RPMI7951 (cell line): ENCODE measurements around the gene CA10. TPM values are rescaled to one million over a fixed set of nuclear protein-coding genes. Genes with fewer than 3 reads are reported as not detected.

ENCODE experiments used
- DNase-seq: peaks from one replicate; pipeline ENCODE4 v3.0.0-alpha.2; 2012; ENCODE audit warnings: low read depth
- total RNA-seq: library from RNA; depleted of rRNA; stranded (reverse); fragments of >200 nt; shearing (Covaris generic); gene quantifications from 2 replicates; pipeline ENCODE4 v1.2.3, GENCODE V29; 2014

Gene CA10
- total RNA-seq, 1 experiment from 2014 or later, result not detected

DNA sequence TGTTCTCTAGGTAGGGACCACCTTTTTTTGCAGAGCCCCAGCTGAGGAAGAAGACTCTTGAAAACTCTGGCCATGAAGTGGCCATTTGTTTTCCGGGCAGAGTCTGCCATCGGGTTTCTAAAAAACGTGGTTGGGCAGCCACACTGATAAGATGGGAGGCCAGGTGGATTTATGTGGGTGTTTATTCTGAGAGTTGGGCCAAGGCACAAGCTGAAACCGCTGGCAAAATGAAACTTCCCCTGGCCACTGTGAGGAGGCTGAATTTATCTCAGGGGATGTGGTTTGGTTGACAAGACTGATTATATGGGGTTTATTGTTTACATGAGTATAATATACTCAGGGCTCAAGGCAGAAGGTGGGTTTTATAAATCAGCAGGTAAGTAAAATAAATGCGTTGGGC lies 476.4 kb downstream of the CA10 start:
- no peak for DNase-seq

DNA sequence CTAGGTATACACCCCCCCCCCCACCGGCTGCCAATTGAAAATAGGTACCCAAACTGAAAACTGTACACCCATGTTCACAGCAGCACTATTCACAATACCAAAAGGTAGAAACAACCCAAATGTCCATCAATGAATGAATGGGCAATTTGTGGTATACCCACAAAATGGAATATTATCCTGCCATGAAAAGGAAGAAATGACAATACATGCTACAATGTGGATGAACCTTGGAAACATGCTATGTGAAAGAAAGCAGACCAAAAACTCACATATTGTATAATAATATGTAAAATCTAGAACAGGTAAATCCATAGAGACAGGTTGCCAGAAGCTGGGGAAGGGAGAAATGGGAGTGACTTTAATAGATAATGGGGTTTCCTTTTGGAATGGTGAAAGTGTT lies 480.6 kb downstream of the CA10 start:
- DNase-seq, result no peak

DNA sequence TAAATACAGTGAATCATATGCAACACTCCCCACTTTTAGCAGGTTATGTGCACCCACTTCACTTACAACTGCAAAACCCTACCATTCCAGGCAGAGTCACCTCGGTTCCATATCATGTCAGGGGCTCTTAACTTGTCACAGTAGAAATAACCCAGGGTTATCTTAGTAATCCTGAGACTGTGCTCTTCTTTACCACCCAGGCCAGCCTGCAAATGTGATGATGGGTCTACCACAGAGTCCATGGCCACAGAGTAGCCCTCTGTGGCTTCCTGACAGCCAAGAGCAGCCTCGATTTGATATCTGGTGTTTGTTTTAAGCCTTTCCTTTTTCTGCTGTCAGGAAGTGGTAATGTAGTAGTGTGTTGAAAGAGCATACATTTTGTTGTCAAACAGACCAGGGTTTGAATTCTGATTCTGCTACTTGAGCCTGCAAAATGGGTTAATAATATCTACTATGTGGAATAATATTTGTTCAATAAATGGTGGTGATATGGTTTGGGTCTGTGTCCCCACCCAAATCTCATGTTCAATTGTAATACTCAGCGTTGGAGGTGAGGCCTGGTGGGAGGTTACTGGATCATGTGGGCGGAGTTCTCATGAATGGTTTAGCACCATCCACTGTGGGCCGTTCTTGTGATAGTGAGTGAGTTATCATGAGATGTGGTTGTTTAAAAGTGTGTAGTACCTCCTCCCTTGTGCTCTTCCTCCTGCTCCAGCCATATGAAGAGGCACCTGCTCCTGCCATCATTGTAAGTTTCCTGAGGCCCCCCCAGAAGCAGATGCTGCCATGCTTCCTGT lies 481.6 kb downstream of the CA10 start:
- no peak for DNase-seq

DNA sequence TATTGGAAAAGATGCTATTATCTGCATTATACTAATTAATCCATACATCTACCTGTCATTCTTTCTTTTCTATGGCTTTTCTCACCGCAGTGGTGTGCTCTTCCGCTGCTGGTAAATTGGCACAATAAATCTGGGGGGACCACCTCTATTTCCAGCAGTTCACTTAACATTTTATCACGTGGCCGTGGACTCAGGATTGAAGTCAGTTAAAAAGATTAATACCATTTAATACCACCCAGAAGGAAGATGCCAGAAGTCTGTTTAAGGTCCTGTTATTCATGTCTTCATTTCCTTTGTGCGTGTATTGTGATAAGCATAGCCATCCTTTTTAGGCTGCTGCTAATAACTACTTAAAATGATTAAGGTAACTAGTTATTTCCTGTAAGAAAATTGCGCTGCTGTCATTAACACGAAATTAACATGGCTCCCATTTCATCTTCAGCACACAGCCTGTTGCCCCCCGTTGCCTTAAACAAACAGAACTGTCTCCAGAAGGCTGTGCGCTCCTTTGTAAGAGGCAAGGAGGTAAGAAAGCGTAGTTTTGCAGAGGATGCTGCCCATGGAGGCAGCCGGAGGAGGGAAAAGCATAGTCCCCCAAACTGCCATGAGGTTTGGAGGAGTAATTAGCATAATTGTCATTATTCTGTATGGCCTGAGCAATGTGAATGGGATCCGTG lies 483.8 kb downstream of the CA10 start:
- no peak for DNase-seq

DNA sequence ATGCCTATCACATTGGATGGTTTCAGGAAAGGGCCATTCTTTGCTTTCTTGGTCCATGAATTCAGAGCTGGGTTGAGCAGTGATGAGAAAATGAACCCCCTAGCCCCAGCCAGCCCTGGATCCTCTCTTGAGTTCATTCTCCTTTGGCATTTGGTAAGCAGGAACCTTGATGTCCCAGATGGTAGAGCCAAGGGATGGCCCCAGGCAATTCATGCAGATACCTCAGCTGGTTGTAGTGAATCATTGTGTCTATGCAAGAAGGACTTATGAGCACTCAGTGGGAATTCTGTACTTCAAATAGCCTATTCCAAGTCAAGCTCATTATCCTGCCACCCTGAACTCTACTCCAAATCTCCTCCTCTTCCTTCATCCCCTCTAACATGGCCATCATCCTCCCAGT lies 485.4 kb downstream of the CA10 start:
- DNase-seq, result peak; percentile 8

DNA sequence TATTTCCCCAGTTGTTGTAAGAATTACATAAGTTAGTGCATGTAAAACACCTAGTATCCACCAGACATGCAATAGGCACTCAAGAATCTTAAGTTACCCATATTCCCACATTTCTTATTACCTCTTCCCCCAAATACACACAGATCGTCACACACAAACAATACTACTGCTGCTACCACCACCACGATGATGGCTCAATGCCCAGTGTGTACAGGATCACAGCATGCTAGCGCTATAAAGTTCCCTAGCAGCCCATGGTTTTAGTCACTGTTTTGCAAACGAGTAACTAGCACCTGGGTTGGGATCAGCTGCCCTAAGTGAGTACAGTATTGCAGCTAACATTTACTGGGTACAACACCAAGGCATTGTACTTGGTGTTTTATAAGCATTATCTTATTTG lies 486.4 kb downstream of the CA10 start:
- no peak for DNase-seq

DNA sequence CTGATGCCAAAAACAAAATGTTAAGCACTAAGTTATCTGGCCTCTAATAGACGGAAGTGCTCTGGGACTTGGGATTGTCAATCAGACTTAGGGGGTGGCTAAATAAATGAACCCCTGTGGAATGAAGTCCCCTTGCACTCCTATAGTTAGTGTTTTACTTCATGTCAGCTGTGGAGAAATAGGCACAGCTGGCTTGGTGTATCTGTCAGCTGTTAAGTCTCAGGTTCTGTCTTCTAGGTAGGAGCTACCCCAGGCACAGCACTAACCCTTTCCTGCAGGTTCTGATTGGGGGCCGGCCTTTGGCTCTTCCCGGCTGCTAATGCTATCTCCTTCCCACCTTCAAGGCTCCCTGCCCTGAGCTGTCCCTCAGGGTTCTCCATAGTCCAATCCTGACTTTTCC lies 487.6 kb downstream of the CA10 start:
- no peak for DNase-seq

DNA sequence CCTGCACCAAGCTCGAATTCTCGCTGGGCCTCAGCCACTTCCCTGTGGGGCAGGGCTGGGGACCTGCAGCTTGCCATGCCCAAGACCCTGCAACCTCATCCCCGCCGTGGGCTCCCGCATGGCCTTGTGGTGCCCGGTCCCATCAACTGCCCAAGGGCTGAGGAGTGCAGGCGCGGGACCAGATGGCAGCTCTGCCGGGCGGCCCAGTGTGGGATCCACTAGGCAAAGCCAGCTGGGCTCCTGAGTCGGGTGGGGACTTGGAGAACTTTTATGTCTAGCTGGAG lies 489.6 kb downstream of the CA10 start:
- DNase-seq, result no peak

DNA sequence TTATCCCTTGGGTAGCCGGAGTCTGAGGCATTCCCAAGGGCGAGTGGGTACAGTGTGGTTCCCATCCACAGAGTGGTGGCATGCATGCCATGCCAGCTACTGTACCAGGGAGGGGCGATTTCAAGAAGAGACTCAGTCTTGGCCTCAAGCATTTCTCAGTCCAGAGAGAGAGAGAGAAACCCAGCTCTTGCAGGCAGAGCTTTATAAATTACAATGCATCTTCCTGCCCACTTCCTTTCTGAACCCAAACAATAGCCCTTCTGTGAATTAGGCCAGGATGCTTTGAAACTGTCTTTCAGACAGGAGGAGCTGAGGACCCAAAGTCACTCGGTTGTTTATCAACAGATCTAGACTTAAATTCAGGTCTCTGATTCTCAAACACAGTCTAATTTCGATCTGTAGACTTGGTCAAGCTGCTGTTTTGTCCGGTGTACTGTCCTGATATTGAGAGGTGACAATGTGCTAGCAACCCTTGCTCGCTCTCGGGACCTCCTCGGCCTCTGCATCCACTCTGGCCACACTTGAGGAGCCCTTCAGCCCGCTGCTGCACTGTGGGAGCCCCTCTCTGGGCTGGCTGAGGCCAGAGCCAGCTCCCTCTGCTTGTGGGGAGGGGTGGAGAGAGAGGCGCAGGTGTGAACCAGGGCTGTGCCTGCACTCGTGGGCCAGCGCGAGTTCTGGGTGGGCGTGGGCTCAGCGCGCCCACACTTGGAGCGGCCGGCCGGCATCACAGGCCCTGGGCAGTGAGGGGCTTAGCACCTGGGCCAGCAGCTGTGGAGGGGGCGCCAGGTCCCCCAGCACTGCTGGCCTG lies 490.2 kb downstream of the CA10 start:
- peak; percentile 22 for DNase-seq

DNA sequence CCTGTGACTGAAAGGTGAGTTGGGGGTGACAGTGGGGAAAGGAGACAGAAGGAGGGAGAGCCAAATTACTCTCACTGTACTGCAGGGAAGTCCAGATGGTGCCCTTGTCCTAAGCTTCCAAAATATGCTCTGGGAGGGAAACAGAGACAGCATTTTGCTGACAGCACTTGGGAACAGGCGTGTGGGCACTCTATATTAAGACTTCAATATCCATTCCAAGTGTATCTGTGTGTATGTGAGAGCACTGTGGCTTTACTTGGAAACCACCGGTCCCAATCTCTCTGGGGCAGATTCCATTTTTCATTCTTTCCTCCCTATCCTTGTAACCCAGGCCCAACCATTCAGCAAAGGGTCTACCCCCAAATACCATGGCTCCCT lies 490.8 kb downstream of the CA10 start:
- DNase-seq, result peak; percentile 3

DNA sequence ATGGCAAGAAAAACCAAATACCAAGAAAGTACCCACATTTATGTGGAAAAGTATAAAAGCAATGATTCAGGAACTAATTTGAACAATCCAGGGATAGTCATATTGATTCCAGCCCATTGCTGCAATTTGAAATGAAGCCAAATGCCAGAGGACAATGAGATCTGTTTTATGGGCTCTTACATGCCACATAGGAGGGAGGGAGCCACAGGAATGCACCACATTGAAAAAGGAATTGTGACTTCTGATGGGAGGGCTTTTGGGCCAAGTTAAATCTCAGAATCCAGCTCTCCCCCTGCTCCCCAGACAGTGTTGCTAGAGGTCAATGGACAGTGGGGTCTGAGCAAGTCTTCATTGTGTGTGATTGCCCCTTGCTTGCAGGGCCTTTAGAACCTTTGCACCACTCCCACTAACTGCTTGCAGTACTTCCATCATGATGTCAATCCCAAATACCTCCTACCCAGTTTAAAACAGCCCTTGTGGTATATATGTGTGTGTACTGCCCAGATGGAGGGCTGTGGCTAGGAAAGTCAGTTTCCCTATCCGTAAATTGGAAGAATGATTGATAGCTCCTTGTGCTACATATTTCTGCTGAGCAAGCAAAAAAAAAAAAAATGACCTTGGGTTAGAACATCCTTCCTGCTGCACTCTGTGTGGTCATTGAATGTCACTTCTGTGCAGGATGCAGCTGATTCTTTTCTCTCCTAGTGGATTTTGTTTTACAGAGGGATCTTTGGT lies 491.4 kb downstream of the CA10 start:
- peak; percentile 29 for DNase-seq

DNA sequence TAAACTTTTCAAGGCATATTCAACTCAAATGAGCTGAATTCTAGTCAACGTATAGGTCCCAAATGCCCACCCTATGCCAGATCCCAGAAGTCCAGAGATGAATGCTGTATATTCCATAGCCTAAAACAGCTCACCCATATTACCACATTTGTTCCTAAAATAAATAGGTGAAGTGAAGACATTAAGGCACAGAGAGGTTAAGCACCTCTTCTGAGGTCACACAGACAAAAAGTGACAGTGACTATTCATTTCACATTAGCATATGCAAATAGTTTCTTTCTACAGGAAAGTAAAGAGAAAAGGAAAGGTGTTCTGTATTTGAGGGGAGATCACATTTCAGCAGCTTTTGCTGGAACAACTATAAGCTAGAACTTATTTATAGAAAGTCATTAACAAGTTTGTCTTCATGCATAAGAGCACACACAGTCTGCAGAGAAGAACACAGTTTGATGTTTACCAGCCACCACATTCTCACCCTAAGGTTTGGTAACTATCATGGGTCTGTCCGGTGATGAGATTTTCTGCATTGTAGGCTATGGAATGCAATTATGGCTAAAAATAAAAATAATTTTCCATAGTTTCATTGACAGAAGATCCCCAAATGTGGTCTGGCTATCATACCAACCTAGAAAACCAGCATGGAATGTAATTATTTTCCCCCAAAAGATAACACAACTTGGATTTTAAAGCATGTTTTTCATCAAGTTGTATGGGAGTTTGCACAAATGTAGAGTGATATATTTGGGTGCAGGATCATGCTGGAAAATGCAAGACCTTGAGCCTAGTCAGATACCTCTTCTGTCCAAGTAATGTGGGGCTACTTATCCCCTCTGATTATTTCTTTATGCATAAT lies 496.1 kb downstream of the CA10 start:
- DNase-seq, result no peak

DNA sequence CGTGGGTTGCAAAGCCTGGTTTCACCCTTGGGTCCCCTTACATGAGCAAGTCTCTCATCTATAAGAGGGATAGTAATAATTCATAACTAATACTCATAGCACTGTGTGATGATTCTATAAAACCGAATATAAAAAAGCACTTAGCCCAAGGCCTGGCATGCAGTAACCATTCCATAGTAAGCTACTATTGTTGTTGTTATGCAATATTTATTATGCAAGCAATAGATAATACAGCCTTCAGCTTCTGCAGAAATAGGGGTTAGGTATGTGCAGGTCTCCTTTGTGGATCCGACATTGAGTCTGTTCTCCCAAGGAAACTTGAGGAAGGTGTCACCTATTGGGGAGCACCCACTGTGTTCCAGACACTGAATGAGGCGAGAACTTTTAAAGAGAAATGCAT lies 497.1 kb downstream of the CA10 start:
- no peak for DNase-seq

DNA sequence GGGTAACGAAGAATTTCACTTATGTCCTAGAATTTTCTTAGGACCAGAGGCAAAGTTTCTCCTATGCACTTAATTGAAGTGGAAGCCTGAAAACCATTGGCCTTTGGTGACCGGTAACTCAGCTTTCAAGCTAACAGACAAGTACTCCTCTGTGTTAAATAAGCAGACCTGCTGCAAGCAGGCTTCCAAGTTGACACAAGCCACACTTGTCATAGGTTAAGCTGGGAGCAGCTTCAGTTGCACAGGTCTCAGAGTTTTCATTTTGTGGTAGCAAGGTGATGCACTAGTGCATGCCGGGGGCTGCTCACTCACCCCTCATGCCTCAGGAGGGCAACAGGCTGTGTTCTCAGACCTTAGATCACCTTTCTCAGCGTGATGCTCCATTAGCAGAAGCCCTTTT lies 498.2 kb downstream of the CA10 start:
- DNase-seq, result no peak

DNA sequence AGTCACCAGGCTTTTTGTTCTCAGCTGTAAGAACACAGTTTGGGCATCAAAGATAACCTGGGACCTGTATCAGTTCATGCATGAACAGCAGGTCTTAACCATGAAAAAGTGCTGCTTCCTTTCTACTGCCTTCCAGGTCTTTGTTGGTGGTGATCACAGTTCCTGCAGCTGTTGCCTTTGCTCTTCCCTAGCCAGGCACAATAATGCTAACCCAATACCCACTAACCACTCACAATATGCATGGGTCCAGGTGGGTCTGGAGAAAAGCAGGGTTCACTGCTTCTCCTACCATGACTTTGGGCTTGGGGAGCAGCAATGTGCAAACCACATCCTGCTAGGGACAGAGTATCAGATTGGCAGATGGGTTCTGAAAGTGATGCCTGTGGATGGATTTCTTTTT lies 501.3 kb downstream of the CA10 start:
- DNase-seq, result no peak

DNA sequence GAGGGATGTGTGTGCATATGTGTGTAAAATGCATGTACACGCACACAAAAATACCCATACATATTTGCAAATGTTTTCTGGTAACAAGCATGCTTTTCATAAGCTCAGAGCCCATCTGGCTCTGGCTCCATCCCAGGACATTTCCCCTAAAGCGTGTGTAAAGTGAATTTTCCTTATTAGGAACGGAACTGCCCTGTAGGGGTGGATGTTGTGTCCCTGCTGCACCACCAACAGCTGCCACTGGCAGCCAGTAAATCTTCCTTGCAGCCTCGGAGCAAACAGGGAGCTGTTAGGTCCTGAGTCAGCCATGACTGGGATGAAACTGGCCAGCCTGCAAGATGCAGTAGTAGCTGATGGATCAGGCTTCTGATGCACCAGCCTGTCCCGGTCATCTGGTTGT lies 504.6 kb downstream of the CA10 start:
- peak; percentile 30 for DNase-seq

DNA sequence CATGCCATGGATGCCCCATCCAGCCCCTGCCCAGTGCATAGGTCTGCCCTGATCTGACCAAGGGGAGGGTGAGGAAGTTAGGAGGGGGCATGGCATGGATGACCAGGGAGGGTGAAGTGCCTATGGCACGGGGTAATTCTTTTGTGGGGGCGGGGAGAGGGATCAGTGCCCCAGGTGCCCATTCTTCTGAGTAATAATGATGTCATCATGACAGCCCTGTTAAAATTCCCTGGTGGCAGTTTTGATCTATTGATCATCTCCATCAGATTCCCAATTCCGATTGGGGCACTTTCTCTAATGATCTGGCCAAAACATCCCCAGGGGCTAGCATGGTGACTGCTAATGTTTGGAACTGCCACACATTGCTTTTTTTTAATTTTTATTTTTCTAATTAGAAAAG lies 506.0 kb downstream of the CA10 start:
- DNase-seq, result no peak

DNA sequence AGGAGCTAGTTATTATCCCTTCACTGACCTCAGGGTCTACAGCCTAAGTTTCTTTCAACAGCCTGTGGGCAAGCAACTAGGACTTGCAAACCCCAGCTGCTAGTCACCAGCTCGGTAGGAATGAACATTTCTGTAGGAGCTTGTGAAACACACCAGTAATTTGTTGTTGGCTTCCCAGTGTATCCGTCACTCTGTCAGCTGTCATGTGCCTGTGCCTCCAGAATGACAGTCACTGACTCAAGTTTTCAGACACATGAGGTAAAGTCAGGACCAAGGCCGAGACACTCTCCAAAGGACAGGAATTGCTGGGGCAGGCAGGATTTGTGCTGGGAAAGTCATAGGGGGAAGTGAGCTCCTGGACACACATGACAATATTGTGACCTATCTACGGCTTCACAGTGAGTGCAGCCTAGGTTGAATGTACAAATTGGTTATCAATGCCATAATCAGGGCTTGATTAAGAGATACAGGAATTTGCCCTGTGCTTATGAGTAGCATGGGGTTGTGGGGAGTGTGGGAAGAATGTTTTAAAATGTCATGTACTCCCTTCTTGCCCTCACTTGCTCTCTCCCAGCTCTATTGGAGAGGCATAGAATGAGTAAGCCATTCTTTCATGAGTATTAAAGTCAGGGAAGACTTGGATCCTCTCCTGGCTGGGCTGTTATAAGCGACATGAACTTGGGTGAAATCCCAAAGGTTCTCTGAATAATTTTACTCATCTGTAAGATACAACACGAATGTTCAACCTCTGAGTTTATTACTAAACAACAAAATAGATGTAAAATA lies 506.8 kb downstream of the CA10 start:
- no peak for DNase-seq

DNA sequence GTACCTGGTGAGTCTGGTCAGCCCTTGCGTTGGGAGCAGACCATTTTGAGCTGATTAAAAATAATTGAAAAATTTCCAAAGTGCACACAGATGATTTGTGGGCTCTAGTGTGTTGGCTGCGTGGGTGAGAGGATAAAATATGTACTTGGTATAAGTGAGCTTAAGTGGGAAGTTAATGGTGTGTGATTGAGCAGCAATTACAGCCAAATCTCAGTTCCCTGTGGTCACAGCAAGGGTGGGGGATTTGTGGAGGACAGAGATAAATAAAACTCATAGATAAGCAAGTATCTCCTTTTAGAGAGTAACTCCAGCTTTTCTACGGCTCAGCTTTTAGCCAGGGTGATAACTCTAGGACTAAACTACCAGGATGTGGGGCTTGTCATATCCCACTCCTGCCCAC lies 507.7 kb downstream of the CA10 start:
- DNase-seq, result no peak

DNA sequence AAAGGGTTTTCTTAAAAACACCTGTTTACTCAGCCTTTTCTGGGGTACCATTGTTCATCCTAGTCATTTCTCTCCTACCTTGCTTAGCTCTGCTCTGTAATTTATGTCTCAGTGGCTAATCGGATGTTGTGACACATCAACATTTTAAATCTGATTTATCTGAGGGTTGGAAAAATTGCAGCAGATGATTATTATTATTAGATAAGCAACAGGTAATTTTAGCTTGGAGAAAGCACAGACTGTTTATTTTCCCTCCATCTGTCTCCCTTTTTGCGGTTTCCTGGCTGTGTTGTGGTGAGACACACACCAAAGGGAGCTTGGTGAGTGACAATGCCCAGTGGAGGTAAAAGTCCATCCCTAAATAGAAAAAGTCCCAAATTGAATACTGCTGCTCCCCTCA lies 508.3 kb downstream of the CA10 start:
- no peak for DNase-seq

DNA sequence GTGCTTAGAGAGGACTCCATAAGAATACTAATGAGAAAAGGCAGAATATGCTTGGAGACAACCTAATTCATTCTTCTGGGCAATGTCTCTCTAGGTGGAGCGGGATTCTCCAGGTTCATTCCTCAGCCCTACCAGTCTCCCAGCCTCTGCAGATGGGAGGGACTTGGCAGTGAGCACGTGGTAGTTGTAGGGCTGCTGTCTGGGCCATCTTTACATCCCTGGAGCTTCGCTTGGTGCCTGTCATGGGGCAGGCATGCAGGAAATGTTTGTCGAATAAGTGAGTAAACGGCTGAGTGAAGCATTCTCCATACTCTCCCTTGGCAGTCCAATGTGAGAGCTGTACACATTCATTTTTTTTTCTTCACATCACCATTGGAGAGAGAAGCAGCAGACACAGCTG lies 510.7 kb downstream of the CA10 start:
- no peak for DNase-seq
